OCI-LY1 (cell line): ENCODE data around the gene ALLC.

Experiments used
- H2AFZ ChIP-seq: fragments of 200-600 bp; sonication (generic), shearing (Covaris generic); 2 replicates; pipeline ENCODE4 v1.6.0; 2014; ENCODE audit warnings: antibody characterized with exemption, mild to moderate bottlenecking, low read length
- H3F3A ChIP-seq: fragments of 200-600 bp; sonication (generic), shearing (Covaris generic); 2 replicates; pipeline ENCODE4 v1.6.0; 2014; ENCODE audit warnings: mild to moderate bottlenecking, antibody characterized with exemption, low read length, moderate library complexity; ENCODE audit not compliant: insufficient read depth
- H3K27ac ChIP-seq: fragments of 200-600 bp; sonication (generic); 2 replicates; pipeline ENCODE4 v1.5.1; 2014; ENCODE audit warnings: low read length, mixed run types, mild to moderate bottlenecking, low read depth; ENCODE audit not compliant: poor library complexity, severe bottlenecking
- H3K27me3 ChIP-seq: fragments of 200-600 bp; sonication (generic); 2 replicates; pipeline ENCODE4 v1.6.0; 2014; ENCODE audit warnings: antibody characterized with exemption, mild to moderate bottlenecking, low read length, moderate library complexity; ENCODE audit not compliant: insufficient read depth
- H3K36me3 ChIP-seq: fragments of 200-600 bp; sonication (generic); 2 replicates; pipeline ENCODE4 v1.6.1; 2014; ENCODE audit warnings: mild to moderate bottlenecking, antibody characterized with exemption, low read length, moderate library complexity, mixed read lengths; ENCODE audit not compliant: insufficient read depth
- H3K4me1 ChIP-seq: fragments of 200-600 bp; sonication (generic); 2 replicates; pipeline ENCODE4 v1.5.1; 2014; ENCODE audit warnings: mild to moderate bottlenecking, low read length, moderate library complexity; ENCODE audit not compliant: insufficient read depth, severe bottlenecking
- H3K4me2 ChIP-seq: fragments of 200-600 bp; sonication (generic), shearing (Covaris generic); 2 replicates; pipeline ENCODE4 v1.6.1; 2014; ENCODE audit warnings: low read length
- H3K4me3 ChIP-seq: fragments of 200-600 bp; sonication (generic); 2 replicates; pipeline ENCODE4 v1.5.1; 2014; ENCODE audit warnings: low read length, low read depth, mild to moderate bottlenecking, mixed read lengths; ENCODE audit not compliant: poor library complexity, severe bottlenecking
- H3K79me2 ChIP-seq: fragments of 200-600 bp; shearing (Covaris generic); 2 replicates; pipeline ENCODE4 v1.6.1; 2016; ENCODE audit warnings: mixed run types, low read length, mixed read lengths; ENCODE audit not compliant: insufficient read depth
- H3K9ac ChIP-seq: fragments of 200-600 bp; sonication (generic), shearing (Covaris generic); 2 replicates; pipeline ENCODE4 v1.6.1; 2014; ENCODE audit warnings: mild to moderate bottlenecking, low read length, mixed read lengths
- H3K9me2 ChIP-seq: fragments of 200-600 bp; sonication (generic), shearing (Covaris generic); 2 replicates; pipeline ENCODE4 v1.6.1; 2014; ENCODE audit warnings: low read depth, mild to moderate bottlenecking, low read length, mixed read lengths
- H3K9me3 ChIP-seq: fragments of 200-600 bp; shearing (Covaris generic); 2 replicates; pipeline ENCODE4 v1.6.1; 2014; ENCODE audit warnings: low read length, mixed read lengths
- H4K20me1 ChIP-seq: fragments of 200-600 bp; sonication (generic), shearing (Covaris generic); 2 replicates; pipeline ENCODE4 v1.6.0; 2016; ENCODE audit warnings: mild to moderate bottlenecking, low read length; ENCODE audit not compliant: insufficient read depth
- EZH2 ChIP-seq: fragments of 200-600 bp; sonication (generic), shearing (Covaris generic); IDR thresholded peaks from 2 replicates; pipeline ENCODE4 v1.8.0; 2017; ENCODE audit warnings: borderline replicate concordance, mixed run types, mild to moderate bottlenecking, antibody characterized with exemption, low read length, moderate library complexity, mixed read lengths
- TF ChIP-seq, protein P1 (sequence below): fragments of 200-600 bp; sonication (generic), shearing (Covaris generic); IDR thresholded peaks from 2 replicates; pipeline ENCODE4 v1.5.1; 2017; ENCODE audit warnings: mild to moderate bottlenecking, antibody characterized with exemption, low read length, moderate library complexity, mixed read lengths

ALLC gene

DNA sequence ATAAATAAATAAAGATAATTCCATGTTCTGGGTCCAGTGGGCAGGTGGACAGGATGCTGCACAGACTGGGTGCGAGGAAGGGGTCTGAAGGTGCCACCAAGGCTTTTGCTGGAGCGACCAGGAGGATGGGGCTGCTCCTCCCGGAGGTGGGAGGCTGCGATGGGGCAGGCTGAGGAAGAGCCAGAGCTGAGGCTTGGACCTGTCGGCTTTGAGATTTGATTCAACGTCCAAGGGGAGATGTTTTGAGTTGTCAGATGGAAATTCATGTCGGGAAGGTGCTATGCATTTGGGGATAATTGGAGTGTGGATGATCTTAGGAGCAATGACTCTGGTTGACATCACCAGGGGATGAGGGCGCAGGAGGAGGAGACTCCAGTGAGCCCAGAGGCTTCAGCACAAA is 11.7 kb downstream of the ALLC start:
- H3K4me1 ChIP-seq = peaks cover 27% of the 10 kb centered on the region
- H3K36me3 ChIP-seq = no peaks in the 10 kb centered on the region; the same call in 1 of the 2 replicates
- no peak overlapping the region for H3K4me3 ChIP-seq
- H3K79me2 ChIP-seq = no peaks in the 10 kb centered on the region
- no peaks in the 10 kb centered on the region for H4K20me1 ChIP-seq
- TF ChIP-seq, protein P1, sequence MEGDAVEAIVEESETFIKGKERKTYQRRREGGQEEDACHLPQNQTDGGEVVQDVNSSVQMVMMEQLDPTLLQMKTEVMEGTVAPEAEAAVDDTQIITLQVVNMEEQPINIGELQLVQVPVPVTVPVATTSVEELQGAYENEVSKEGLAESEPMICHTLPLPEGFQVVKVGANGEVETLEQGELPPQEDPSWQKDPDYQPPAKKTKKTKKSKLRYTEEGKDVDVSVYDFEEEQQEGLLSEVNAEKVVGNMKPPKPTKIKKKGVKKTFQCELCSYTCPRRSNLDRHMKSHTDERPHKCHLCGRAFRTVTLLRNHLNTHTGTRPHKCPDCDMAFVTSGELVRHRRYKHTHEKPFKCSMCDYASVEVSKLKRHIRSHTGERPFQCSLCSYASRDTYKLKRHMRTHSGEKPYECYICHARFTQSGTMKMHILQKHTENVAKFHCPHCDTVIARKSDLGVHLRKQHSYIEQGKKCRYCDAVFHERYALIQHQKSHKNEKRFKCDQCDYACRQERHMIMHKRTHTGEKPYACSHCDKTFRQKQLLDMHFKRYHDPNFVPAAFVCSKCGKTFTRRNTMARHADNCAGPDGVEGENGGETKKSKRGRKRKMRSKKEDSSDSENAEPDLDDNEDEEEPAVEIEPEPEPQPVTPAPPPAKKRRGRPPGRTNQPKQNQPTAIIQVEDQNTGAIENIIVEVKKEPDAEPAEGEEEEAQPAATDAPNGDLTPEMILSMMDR = no peak
- TF ChIP-seq EZH2 = no peak
- no peaks in the 10 kb centered on the region for H3K27me3 ChIP-seq
- H3K27ac ChIP-seq = no peak overlapping the region
- no peaks in the 10 kb centered on the region for H3K9me3 ChIP-seq
- H3F3A ChIP-seq = no peaks in the 10 kb centered on the region
- no peak overlapping the region for H3K4me2 ChIP-seq
- H2AFZ ChIP-seq = no peak overlapping the region
- no peaks in the 10 kb centered on the region for H3K9me2 ChIP-seq
- no peak overlapping the region for H3K9ac ChIP-seq

DNA sequence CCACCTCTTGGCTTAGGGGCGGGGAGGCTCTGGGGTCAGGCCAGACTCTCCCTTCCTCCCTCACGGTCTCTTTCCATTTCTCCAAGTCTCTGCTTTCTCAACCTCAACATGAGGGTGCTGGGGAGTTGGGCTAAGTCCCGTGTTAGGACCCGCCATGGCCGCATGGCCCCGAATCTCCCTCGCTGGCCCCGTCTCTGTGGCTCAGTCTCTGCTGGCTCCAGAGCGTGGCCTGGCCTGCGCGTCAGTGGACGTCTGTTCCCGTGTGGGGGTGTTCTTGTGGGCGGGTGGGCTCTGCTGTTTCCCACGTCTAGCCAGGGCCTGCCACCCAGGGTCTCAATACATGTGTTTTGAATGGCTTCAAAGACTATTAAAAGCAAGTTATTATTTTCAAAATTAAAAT is 12.4 kb downstream of the ALLC start:
- no peak overlapping the region for H3K9ac ChIP-seq
- H3K27me3 ChIP-seq = no peaks in the 10 kb centered on the region
- no peaks in the 10 kb centered on the region for H3K9me2 ChIP-seq
- peaks cover 27% of the 10 kb centered on the region for H3K4me1 ChIP-seq
- TF ChIP-seq, protein P1 = no peak
- no peak for TF ChIP-seq EZH2
- H3K79me2 ChIP-seq = no peaks in the 10 kb centered on the region
- no peaks in the 10 kb centered on the region for H3K9me3 ChIP-seq
- H3K4me2 ChIP-seq = no peak overlapping the region
- H3K27ac ChIP-seq = no peak overlapping the region
- H2AFZ ChIP-seq = no peak overlapping the region
- no peaks in the 10 kb centered on the region; the same call in 1 of the 2 replicates for H3K36me3 ChIP-seq
- H3F3A ChIP-seq = no peaks in the 10 kb centered on the region
- H3K4me3 ChIP-seq = no peak overlapping the region
- H4K20me1 ChIP-seq = no peaks in the 10 kb centered on the region

DNA sequence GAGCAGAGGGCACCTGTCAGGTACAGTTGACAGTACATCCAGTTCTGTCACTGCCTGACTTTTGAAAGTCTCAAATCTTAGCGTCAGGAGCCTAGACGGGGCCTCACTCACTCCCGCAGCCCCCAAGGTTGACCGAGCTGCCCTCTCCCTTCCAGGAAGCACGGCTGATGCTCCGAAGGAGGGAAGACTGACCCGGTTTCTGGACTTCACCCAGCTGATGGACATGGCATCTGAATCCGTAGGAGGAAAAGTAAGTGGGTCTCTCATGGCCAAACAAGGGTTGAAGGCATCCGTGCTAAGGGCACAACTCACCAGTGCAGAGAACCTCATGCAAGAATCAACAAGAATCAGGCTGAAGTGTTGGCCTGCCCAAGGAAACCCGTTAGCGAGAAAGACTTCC is 12.9 kb downstream of the ALLC start:
- no peaks in the 10 kb centered on the region for H3K27me3 ChIP-seq
- H4K20me1 ChIP-seq = no peaks in the 10 kb centered on the region
- H2AFZ ChIP-seq = no peak overlapping the region
- H3K9ac ChIP-seq = no peak overlapping the region
- H3K36me3 ChIP-seq = no peaks in the 10 kb centered on the region; the same call in 1 of the 2 replicates
- no peak for TF ChIP-seq EZH2
- TF ChIP-seq, protein P1 = no peak
- H3K4me1 ChIP-seq = peaks cover 25% of the 10 kb centered on the region
- no peaks in the 10 kb centered on the region for H3K79me2 ChIP-seq
- no peak overlapping the region for H3K4me3 ChIP-seq
- no peaks in the 10 kb centered on the region for H3K9me3 ChIP-seq
- H3K27ac ChIP-seq = no peak overlapping the region
- no peaks in the 10 kb centered on the region for H3K9me2 ChIP-seq
- H3F3A ChIP-seq = no peaks in the 10 kb centered on the region
- no peak overlapping the region for H3K4me2 ChIP-seq
